Measurements from ENCODE around the gene SHOC2. TPM values are rescaled to one million over a fixed set of nuclear protein-coding genes. Genes with fewer than 3 reads are reported as not detected.

Gene SHOC2
- total and polyA plus RNA-seq, 2 donors (not counting 1 experiment from before 2014, with no cell fraction given): 45.3 to 83.6 TPM

DNA sequence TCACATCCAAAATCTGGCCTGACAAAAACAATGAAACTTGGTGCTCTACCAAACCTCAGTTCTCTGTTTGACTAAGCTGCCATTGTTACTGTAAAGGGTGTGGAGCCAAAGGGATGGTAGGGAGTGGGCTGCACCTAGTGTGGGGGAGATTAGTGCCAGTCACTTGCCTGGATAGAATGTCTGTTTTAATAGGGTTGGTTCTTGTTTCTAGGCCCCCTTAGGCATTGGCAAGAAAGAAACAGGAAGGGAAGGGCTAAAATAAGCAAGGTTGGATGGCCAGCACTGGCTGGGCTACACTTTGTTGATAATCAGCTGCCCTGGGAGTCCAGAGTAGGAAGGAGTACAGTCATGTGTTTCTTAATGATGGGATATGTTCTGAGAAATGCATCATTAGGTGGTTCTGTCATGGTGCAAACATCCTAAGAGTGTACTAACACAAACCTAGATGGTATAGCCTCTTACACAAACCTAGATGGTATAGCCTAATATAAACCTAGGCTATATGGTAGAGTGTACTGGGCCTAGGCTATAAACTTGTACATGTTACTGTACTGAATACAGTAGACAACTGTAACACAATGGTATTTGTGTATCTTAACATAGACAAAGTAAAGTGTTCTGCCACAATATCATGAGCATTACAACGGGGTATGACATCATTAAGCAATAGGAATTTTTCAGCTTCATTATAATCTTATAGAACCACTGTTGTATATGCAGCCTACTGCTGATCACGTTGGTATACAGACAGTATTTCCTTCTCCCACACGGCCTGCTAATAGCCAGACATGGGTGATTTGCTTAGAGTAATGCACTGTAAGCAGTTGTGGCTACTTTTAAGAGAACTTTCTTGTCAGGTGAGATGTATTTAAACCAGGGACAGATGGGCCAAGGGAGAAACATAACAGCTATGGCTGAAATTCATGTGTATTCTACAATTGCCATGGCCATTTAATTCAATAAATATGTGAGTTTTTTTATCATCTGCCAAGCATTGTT, 15.8 kb upstream of the SHOC2 start:
- H2AFZ ChIP-seq (ENCODE audit: low read length): no peak overlapping the region
- H3K27me3 ChIP-seq (ENCODE audit: control insufficient read depth, insufficient read depth, low read length): no peaks in the 10 kb centered on the region
- H3K4me2 ChIP-seq (ENCODE audit: extremely low read depth, insufficient read depth, low read length): no peak overlapping the region
- no peak overlapping the region for H3K4me3 ChIP-seq (replicated peaks in 1 of 4; ENCODE audit: control extremely low read depth in 1 of 4, insufficient read depth in 1 of 4, low read depth in 3 of 4, low read length in 4 of 4)
- H3K27ac ChIP-seq (ENCODE audit: insufficient read depth, low read length): no peak overlapping the region
- H3K79me2 ChIP-seq (ENCODE audit: control insufficient read depth, insufficient read depth, low read length): no peaks in the 10 kb centered on the region
- no peaks in the 10 kb centered on the region for H3K4me1 ChIP-seq (ENCODE audit: control insufficient read depth, extremely low read depth, insufficient read depth, low read length)
- DNase-seq (ENCODE audit: low read depth in 2 of 2): no peak
- TF ChIP-seq, protein P1, sequence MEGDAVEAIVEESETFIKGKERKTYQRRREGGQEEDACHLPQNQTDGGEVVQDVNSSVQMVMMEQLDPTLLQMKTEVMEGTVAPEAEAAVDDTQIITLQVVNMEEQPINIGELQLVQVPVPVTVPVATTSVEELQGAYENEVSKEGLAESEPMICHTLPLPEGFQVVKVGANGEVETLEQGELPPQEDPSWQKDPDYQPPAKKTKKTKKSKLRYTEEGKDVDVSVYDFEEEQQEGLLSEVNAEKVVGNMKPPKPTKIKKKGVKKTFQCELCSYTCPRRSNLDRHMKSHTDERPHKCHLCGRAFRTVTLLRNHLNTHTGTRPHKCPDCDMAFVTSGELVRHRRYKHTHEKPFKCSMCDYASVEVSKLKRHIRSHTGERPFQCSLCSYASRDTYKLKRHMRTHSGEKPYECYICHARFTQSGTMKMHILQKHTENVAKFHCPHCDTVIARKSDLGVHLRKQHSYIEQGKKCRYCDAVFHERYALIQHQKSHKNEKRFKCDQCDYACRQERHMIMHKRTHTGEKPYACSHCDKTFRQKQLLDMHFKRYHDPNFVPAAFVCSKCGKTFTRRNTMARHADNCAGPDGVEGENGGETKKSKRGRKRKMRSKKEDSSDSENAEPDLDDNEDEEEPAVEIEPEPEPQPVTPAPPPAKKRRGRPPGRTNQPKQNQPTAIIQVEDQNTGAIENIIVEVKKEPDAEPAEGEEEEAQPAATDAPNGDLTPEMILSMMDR (conservative IDR thresholded peaks at IDR 0.05 in 1 of 2, IDR thresholded peaks at IDR 0.05 in 1 of 2; ENCODE audit: low read depth in 1 of 2, low read length in 2 of 2): no peak
- no peak for TF ChIP-seq EZH2 (IDR thresholded peaks at IDR 0.05; ENCODE audit: low read length, missing control alignments)
- no peaks in the 10 kb centered on the region for H4K20me1 ChIP-seq (ENCODE audit: control insufficient read depth, extremely low read depth, insufficient read depth, low read length)
- no peaks in the 10 kb centered on the region for H3K9me3 ChIP-seq (ENCODE audit: control insufficient read depth, insufficient read depth, low read depth, low read length)
- no peaks in the 10 kb centered on the region for H3K36me3 ChIP-seq (ENCODE audit: control insufficient read depth, insufficient read depth, low read length)
- H3K9ac ChIP-seq (ENCODE audit: insufficient read depth, low read length): no peak overlapping the region

DNA sequence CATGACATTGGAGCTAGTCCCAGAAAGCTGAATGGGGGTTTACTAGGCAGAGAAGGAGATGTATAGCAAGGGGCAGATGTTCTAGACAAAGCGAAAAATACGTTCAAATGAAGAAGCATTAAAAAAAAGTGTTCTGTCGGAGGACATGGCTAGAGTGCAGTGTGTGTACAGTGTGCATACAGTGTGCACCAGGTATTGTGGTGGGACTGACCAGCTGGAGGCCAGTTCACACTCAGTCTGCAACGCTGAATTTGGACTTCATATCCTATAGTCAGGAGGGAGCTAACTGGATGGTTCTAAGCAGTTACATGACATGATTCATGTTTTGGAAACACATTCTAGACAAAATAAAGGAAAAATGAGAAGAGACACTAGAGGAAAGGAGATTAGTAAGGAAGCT, 9.3 kb upstream of the SHOC2 start:
- Histone ChIP-seq H3K9me3 (ENCODE audit: control insufficient read depth, insufficient read depth, low read depth, low read length) (no peaks in the 10 kb centered on the region), H3K27ac (ENCODE audit: insufficient read depth, low read length) (no peak overlapping the region), H3K79me2 (ENCODE audit: control insufficient read depth, insufficient read depth, low read length) (no peaks in the 10 kb centered on the region), H3K4me1 (ENCODE audit: control insufficient read depth, extremely low read depth, insufficient read depth, low read length) (no peaks in the 10 kb centered on the region), H3K36me3 (ENCODE audit: control insufficient read depth, insufficient read depth, low read length) (no peaks in the 10 kb centered on the region), H3K4me3 (replicated peaks in 1 of 4; ENCODE audit: control extremely low read depth in 1 of 4, insufficient read depth in 1 of 4, low read depth in 3 of 4, low read length in 4 of 4) (no peak overlapping the region), H3K27me3 (ENCODE audit: control insufficient read depth, insufficient read depth, low read length) (no peaks in the 10 kb centered on the region), H3K4me2 (ENCODE audit: extremely low read depth, insufficient read depth, low read length) (no peak overlapping the region), H2AFZ (ENCODE audit: low read length) (no peak overlapping the region), H4K20me1 (ENCODE audit: control insufficient read depth, extremely low read depth, insufficient read depth, low read length) (no peaks in the 10 kb centered on the region), H3K9ac (ENCODE audit: insufficient read depth, low read length) (no peak overlapping the region)
- DNase-seq (ENCODE audit: low read depth in 2 of 2): no peak
- no peak for TF ChIP-seq EZH2 (IDR thresholded peaks at IDR 0.05; ENCODE audit: low read length, missing control alignments)
- TF ChIP-seq, protein P1 (conservative IDR thresholded peaks at IDR 0.05 in 1 of 2, IDR thresholded peaks at IDR 0.05 in 1 of 2; ENCODE audit: low read depth in 1 of 2, low read length in 2 of 2): no peak

DNA sequence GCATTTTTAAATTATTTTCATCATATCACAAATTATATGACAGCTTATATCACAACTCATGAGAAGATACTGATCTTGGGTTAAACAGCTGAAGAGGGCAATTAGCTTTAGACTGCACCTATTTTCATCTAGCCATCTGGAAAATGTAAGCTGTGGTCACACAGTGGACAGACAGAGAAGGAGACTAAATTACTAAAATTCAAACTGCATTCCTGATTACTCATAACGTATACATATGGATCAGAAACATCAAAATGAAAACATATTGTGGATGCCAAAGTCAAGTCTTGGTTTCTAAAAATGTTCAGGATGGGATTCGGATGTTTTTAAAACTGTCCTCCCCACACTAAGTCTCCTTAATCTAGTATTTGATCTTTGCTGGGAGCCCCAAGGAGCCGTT, 7.0 kb upstream of the SHOC2 start:
- Histone ChIP-seq H3K27ac (ENCODE audit: insufficient read depth, low read length) (no peak overlapping the region), H3K9me3 (ENCODE audit: control insufficient read depth, insufficient read depth, low read depth, low read length) (no peaks in the 10 kb centered on the region), H4K20me1 (ENCODE audit: control insufficient read depth, extremely low read depth, insufficient read depth, low read length) (no peaks in the 10 kb centered on the region), H3K4me2 (ENCODE audit: extremely low read depth, insufficient read depth, low read length) (peak overlapping the region; percentile 13), H3K36me3 (ENCODE audit: control insufficient read depth, insufficient read depth, low read length) (no peaks in the 10 kb centered on the region), H3K9ac (ENCODE audit: insufficient read depth, low read length) (no peak overlapping the region), H3K4me1 (ENCODE audit: control insufficient read depth, extremely low read depth, insufficient read depth, low read length) (peaks cover 2% of the 10 kb centered on the region), H2AFZ (ENCODE audit: low read length) (no peak overlapping the region), H3K27me3 (ENCODE audit: control insufficient read depth, insufficient read depth, low read length) (no peaks in the 10 kb centered on the region), H3K4me3 (replicated peaks in 1 of 4; ENCODE audit: control extremely low read depth in 1 of 4, insufficient read depth in 1 of 4, low read depth in 3 of 4, low read length in 4 of 4) (no peak overlapping the region), H3K79me2 (ENCODE audit: control insufficient read depth, insufficient read depth, low read length) (no peaks in the 10 kb centered on the region)
- DNase-seq (ENCODE audit: low read depth in 2 of 2): peak; percentile 60 to 77
- no peak for TF ChIP-seq EZH2 (IDR thresholded peaks at IDR 0.05; ENCODE audit: low read length, missing control alignments)
- TF ChIP-seq, protein P1 (conservative IDR thresholded peaks at IDR 0.05 in 1 of 2, IDR thresholded peaks at IDR 0.05 in 1 of 2; ENCODE audit: low read depth in 1 of 2, low read length in 2 of 2): no peak
